ENCODE data around the gene ADIPOQ. TPM values are rescaled to one million over a fixed set of nuclear protein-coding genes. Genes with fewer than 3 reads are reported as not detected.

Gene ADIPOQ
- total RNA-seq, 1 donor from 2014 or later = not detected

DNA sequence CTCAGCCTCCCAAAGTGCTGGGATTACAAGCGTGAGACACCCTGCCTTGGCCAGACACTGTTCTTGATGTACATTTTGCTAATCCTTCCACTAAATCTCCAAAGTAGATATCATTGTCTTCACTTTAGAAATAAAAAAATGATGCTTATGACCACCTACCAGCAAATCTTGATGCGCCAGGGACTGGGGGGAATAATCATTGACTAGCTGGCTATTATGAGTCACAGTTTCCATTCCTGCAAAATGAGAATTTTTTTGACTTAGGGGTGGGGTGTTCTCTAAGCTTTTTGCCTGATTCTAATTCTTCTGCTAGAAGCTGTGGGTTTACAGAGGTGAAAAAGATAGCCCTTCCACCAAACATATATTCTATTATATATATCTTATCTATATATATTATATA lies 19.1 kb upstream of the ADIPOQ start:
- peaks cover 10% of the 10 kb centered on the region for H4K20me1 ChIP-seq (ENCODE audit: low read depth)
- no peak overlapping the region for H2AFZ ChIP-seq (replicated peaks)
- H3K4me3 ChIP-seq = no peak overlapping the region
- no peaks in the 10 kb centered on the region for H3K36me3 ChIP-seq
- peaks cover 34% of the 10 kb centered on the region for H3F3A ChIP-seq (ENCODE audit: low read depth)
- H3K4me1 ChIP-seq = peaks cover 26% of the 10 kb centered on the region
- no peak overlapping the region for H3K9ac ChIP-seq
- Mint-ChIP-seq H3K27me3 (ENCODE audit: insufficient read depth, low read depth) (peaks cover 19% of the 10 kb centered on the region), H3K4me3 (no peak overlapping the region), H3K9me3 (no peaks in the 10 kb centered on the region), H3K4me1 (peaks cover 26% of the 10 kb centered on the region), H3K27ac (no peak overlapping the region), H3K36me3 (no peaks in the 10 kb centered on the region)
- no peaks in the 10 kb centered on the region for H3K79me2 ChIP-seq (ENCODE audit: low read depth)
- H3K9me3 ChIP-seq (ENCODE audit: low read depth) = no peaks in the 10 kb centered on the region
- TF ChIP-seq, protein P1, sequence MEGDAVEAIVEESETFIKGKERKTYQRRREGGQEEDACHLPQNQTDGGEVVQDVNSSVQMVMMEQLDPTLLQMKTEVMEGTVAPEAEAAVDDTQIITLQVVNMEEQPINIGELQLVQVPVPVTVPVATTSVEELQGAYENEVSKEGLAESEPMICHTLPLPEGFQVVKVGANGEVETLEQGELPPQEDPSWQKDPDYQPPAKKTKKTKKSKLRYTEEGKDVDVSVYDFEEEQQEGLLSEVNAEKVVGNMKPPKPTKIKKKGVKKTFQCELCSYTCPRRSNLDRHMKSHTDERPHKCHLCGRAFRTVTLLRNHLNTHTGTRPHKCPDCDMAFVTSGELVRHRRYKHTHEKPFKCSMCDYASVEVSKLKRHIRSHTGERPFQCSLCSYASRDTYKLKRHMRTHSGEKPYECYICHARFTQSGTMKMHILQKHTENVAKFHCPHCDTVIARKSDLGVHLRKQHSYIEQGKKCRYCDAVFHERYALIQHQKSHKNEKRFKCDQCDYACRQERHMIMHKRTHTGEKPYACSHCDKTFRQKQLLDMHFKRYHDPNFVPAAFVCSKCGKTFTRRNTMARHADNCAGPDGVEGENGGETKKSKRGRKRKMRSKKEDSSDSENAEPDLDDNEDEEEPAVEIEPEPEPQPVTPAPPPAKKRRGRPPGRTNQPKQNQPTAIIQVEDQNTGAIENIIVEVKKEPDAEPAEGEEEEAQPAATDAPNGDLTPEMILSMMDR (IDR thresholded peaks at IDR 0.05) = no peak
- TF ChIP-seq EZH2 (IDR thresholded peaks at IDR 0.05) (no peak), EZH2phosphoT487 (IDR thresholded peaks at IDR 0.05) (no peak)
- H3K4me2 ChIP-seq = no peak overlapping the region
- H3K27ac ChIP-seq = no peak overlapping the region
- peaks cover 43% of the 10 kb centered on the region for H3K27me3 ChIP-seq
- no peak for DNase-seq (ENCODE audit: low spot score)

DNA sequence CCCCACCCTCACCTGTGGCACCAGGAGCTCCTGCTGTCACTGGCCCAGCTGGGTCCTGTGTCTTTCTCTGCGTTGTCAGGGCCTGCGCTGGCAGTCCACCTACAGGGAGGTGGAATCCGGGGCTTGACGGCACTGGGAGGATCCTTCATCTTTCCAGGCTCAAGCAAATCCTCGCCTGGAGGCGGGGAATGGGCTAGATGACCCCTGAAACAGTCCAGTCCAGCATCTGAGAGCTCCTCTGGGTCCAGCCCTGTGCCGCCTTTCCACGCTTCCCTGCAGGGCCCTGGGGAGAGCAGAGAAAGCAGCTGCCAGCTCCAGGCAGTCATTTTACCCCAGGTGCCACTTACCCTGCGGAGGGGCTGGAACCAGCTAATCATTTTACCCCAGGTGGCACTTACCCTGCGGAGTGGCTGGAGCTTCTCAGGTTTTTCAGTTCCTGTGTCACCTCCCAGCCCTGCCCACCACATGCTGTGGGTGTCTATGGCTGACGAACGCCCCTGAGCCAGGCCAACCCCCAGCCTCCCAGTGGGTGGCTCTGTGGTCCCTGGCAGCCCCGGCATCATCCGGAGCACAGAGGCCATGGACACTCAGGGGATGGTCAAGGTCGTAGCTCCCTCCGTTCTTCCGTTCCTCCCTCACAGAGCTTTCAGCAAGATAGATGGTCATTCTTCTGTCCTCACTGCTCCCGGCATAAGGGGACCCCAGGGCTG lies 17.9 kb upstream of the ADIPOQ start:
- Histone ChIP-seq H3K4me1 (peaks cover 34% of the 10 kb centered on the region), H3K27me3 (peaks cover 55% of the 10 kb centered on the region), H3K79me2 (ENCODE audit: low read depth) (no peaks in the 10 kb centered on the region), H2AFZ (replicated peaks) (peak overlapping the region; percentile 45), H3K4me3 (peak overlapping the region; percentile 73), H4K20me1 (ENCODE audit: low read depth) (peaks cover 10% of the 10 kb centered on the region), H3K27ac (no peak overlapping the region), H3F3A (ENCODE audit: low read depth) (peaks cover 39% of the 10 kb centered on the region), H3K9ac (no peak overlapping the region), H3K4me2 (peak overlapping the region; percentile 98), H3K36me3 (no peaks in the 10 kb centered on the region), H3K9me3 (ENCODE audit: low read depth) (no peaks in the 10 kb centered on the region)
- peaks cover 26% of the 10 kb centered on the region for H3K27me3 Mint-ChIP-seq (ENCODE audit: insufficient read depth, low read depth)
- H3K36me3 Mint-ChIP-seq = no peaks in the 10 kb centered on the region
- H3K9me3 Mint-ChIP-seq = no peaks in the 10 kb centered on the region
- TF ChIP-seq EZH2 (IDR thresholded peaks at IDR 0.05) (no peak), EZH2phosphoT487 (IDR thresholded peaks at IDR 0.05) (no peak)
- H3K4me3 Mint-ChIP-seq = peak overlapping the region; percentile 83
- H3K4me1 Mint-ChIP-seq = peaks cover 31% of the 10 kb centered on the region
- peak; percentile 39 for DNase-seq (ENCODE audit: low spot score)
- H3K27ac Mint-ChIP-seq = no peak overlapping the region

DNA sequence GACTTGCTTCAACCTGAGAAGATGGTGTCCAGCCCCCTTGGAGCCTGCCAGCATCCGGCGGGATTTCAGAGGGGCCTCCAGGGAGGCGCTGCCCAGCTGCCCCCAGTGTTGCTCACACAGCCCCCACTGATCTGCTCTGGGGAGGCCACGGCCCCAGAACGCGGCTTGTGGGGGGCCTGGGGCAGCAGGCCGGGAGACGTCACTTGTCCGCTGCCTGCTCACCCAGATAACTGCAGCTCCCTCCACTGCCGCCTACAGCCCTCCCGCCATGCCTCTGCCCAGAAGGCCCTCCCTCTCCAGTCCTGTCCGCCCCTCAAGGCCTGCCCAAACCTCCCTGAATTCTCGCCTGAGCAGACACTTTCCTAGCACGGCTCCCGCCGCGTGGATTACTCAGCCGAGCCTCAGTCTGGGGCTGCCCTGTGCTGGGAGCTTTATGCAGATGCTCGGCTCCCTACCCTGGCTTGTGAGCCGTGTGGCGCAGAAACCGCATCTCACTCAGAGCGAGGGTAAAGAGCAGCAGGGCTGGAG lies 17.2 kb upstream of the ADIPOQ start:
- Histone ChIP-seq H3K4me1 (peaks cover 34% of the 10 kb centered on the region), H3K4me2 (peak overlapping the region; percentile 98), H4K20me1 (ENCODE audit: low read depth) (peaks cover 10% of the 10 kb centered on the region), H3K4me3 (peak overlapping the region; percentile 73), H3K9ac (no peak overlapping the region), H3K27ac (no peak overlapping the region), H2AFZ (replicated peaks) (peak overlapping the region; percentile 45), H3F3A (ENCODE audit: low read depth) (peaks cover 39% of the 10 kb centered on the region), H3K9me3 (ENCODE audit: low read depth) (no peaks in the 10 kb centered on the region), H3K36me3 (no peaks in the 10 kb centered on the region), H3K79me2 (ENCODE audit: low read depth) (no peaks in the 10 kb centered on the region), H3K27me3 (peaks cover 63% of the 10 kb centered on the region)
- TF ChIP-seq EZH2phosphoT487 (IDR thresholded peaks at IDR 0.05) (no peak), EZH2 (IDR thresholded peaks at IDR 0.05) (no peak)
- TF ChIP-seq, protein P1 (IDR thresholded peaks at IDR 0.05) = no peak
- Mint-ChIP-seq H3K4me1 (peaks cover 34% of the 10 kb centered on the region), H3K9me3 (no peaks in the 10 kb centered on the region), H3K36me3 (no peaks in the 10 kb centered on the region), H3K4me3 (peak overlapping the region; percentile 83), H3K27me3 (ENCODE audit: insufficient read depth, low read depth) (peaks cover 31% of the 10 kb centered on the region), H3K27ac (peak overlapping the region; percentile 72)
- DNase-seq (ENCODE audit: low spot score) = peak; percentile 81

All from neural progenitor cell (in vitro differentiated cells).